PC-9 (cell line): ENCODE measurements around the gene ERBB4. TPM values are rescaled to one million over a fixed set of nuclear protein-coding genes. Genes with fewer than 3 reads are reported as not detected.

Experiments
- BruUV-seq: library from RNA; stranded (reverse); fragments of 400-500 nt; replicated peaks from 2 replicates; lab custom pipeline; 2021; lab: Mats Ljungman, UMichigan
- CTCF ChIA-PET: fragments of 300-600 bp; sonication (Branson Sonifier 250); formaldehyde crosslinking; loops from one replicate; lab custom pipeline; 2022; ENCODE audit warnings: antibody characterized with exemption; lab: Charles Lee
- POLR2A ChIA-PET: fragments of 300-600 bp; sonication (Branson Sonifier 250); formaldehyde crosslinking; loops from one replicate; lab custom pipeline; 2022; ENCODE audit warnings: antibody characterized with exemption; ENCODE audit not compliant: unreplicated experiment; lab: Charles Lee
- DNase-seq, 2 experiments: peaks; one replicate each; pipeline versions ENCODE4 v3.0.0 to v3.0.0-alpha.2; 2015 to 2022; ENCODE audit warnings: mixed read lengths in 1 of 2
- H2AFZ ChIP-seq: fragments of 200-600 bp; sonication (generic); 2 replicates; pipeline ENCODE4 v1.8.1; 2017; ENCODE audit warnings: antibody characterized with exemption
- H3F3A ChIP-seq: fragments of 200-600 bp; sonication (generic); 2 replicates; pipeline ENCODE4 v1.8.1; 2017; ENCODE audit warnings: antibody characterized with exemption, mild to moderate bottlenecking, low read depth; ENCODE audit not compliant: insufficient read depth
- H3K27ac ChIP-seq: fragments of 200-600 bp; sonication (generic); 2 replicates; pipeline ENCODE4 v1.6.1; 2016; ENCODE audit warnings: mixed run types
- H3K27me3 ChIP-seq: fragments of 200-600 bp; sonication (generic); 2 replicates; pipeline ENCODE4 v1.6.1; 2016; ENCODE audit warnings: low read depth, mixed run types; ENCODE audit not compliant: insufficient read depth
- H3K36me3 ChIP-seq: fragments of 200-600 bp; sonication (generic); 2 replicates; pipeline ENCODE4 v1.6.1; 2016; ENCODE audit warnings: low read depth, mixed run types
- H3K4me1 ChIP-seq: fragments of 200-600 bp; sonication (generic); replicated peaks from 2 replicates; pipeline ENCODE4 v1.6.1; 2016; ENCODE audit warnings: mixed run types; ENCODE audit not compliant: insufficient read depth
- H3K4me2 ChIP-seq: fragments of 200-600 bp; sonication (generic); 2 replicates; pipeline ENCODE4 v1.6.1; 2017; ENCODE audit warnings: mixed run types
- H3K4me3 ChIP-seq: fragments of 200-600 bp; sonication (generic); 2 replicates; pipeline ENCODE4 v1.6.1; 2016; ENCODE audit warnings: mixed run types
- H3K79me2 ChIP-seq: fragments of 200-600 bp; sonication (generic); 2 replicates; pipeline ENCODE4 v1.6.1; 2017; ENCODE audit warnings: low read depth, mixed run types
- H3K9me2 ChIP-seq: fragments of 200-600 bp; sonication (generic); 2 replicates; pipeline ENCODE4 v1.8.1; 2017; ENCODE audit warnings: mild to moderate bottlenecking; ENCODE audit not compliant: insufficient read depth
- H3K9me3 ChIP-seq: fragments of 200-600 bp; sonication (generic); 2 replicates; pipeline ENCODE4 v1.8.1; 2016; ENCODE audit warnings: low read depth; ENCODE audit not compliant: insufficient read depth
- H4K20me1 ChIP-seq: fragments of 200-600 bp; sonication (generic); 2 replicates; pipeline ENCODE4 v1.8.1; 2017; ENCODE audit not compliant: insufficient read depth
- EZH2 ChIP-seq: fragments of 200-600 bp; sonication (generic); IDR thresholded peaks from 2 replicates; pipeline ENCODE4 v1.8.0; 2017; ENCODE audit warnings: antibody characterized with exemption, low read depth
- intact Hi-C: fragments of 100-400 bp; cut with micrococcal nuclease; formaldehyde crosslinking; loops from one replicate; pipeline ENCODE4 v1.10.0; 2022; ENCODE audit not compliant: unreplicated experiment
- total RNA-seq: library from RNA; stranded (reverse); gene quantifications from 2 replicates; pipeline ENCODE4 v1.2.3, GENCODE V29; 2021
- TF ChIP-seq, protein P1 (sequence below): fragments of 200-600 bp; sonication (generic); conservative IDR thresholded peaks from 2 replicates; pipeline ENCODE4 v1.6.1; 2017; ENCODE audit warnings: mixed run types, antibody characterized with exemption, mild to moderate bottlenecking, moderate library complexity

Gene ERBB4
- total RNA-seq, 1 experiment from 2014 or later = not detected

DNA sequence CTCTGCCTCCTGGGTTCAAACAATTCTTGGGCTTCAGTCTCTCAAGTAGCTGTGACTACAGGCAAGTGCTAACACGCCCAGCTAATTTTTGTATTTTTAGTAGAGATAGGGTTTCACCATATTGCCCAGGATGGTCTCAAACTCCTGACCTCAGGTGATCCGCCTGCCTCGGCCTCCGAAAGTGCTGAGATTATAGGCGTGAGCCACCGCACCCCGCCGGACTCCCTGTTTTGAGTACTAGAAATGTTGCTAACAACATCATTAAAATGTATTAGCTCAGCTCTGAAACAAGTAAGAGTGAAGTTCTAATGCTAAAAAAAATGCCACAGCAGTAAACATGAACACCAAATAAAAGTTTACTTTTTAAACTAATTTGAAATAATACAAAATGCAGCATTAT lies 1044.5 kb downstream of the ERBB4 start:
- Histone ChIP-seq H3K4me1 (no peaks in the 10 kb centered on the region), H3K36me3 (no peaks in the 10 kb centered on the region), H3K4me2 (no peak overlapping the region), H2AFZ (0 out of 2 replicates have a peak overlapping the region, but pooled peaks have one; percentile 55), H3K9me3 (no peaks in the 10 kb centered on the region), H3K27ac (no peak overlapping the region), H4K20me1 (no peaks in the 10 kb centered on the region), H3F3A (no peaks in the 10 kb centered on the region), H3K4me3 (no peak overlapping the region), H3K79me2 (no peaks in the 10 kb centered on the region), H3K27me3 (no peaks in the 10 kb centered on the region), H3K9me2 (no peaks in the 10 kb centered on the region)
- no peak for DNase-seq
- intact Hi-C loops = no loop called here
- TF ChIP-seq EZH2 = no peak
- TF ChIP-seq, protein P1, sequence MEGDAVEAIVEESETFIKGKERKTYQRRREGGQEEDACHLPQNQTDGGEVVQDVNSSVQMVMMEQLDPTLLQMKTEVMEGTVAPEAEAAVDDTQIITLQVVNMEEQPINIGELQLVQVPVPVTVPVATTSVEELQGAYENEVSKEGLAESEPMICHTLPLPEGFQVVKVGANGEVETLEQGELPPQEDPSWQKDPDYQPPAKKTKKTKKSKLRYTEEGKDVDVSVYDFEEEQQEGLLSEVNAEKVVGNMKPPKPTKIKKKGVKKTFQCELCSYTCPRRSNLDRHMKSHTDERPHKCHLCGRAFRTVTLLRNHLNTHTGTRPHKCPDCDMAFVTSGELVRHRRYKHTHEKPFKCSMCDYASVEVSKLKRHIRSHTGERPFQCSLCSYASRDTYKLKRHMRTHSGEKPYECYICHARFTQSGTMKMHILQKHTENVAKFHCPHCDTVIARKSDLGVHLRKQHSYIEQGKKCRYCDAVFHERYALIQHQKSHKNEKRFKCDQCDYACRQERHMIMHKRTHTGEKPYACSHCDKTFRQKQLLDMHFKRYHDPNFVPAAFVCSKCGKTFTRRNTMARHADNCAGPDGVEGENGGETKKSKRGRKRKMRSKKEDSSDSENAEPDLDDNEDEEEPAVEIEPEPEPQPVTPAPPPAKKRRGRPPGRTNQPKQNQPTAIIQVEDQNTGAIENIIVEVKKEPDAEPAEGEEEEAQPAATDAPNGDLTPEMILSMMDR = no peak
- POLR2A ChIA-PET = no interaction called here
- no TSS peak for BruUV-seq
- CTCF ChIA-PET = no interaction called here

DNA sequence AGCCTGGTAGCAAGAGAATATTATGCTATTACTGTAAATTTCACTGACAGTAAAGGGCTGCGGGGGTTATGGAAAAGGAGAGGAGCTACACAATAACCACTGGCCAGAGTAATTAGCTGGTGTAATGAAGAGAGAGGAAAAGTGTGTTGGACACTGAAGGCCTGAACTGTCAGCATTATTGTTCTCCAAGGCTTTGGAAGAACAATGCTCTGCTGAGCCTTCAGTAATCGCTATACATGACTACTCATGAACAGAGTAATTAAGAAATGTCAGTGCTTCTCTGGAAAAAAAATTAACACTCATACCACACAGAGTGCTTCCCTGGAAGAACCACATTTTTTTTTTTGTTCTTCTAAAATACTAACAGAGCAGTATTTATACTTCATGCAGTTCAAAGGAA lies 1050.9 kb downstream of the ERBB4 start:
- no peak overlapping the region for H2AFZ ChIP-seq
- CTCF ChIA-PET = no interaction called here
- POLR2A ChIA-PET = no interaction called here
- H3K4me2 ChIP-seq = no peak overlapping the region
- no peaks in the 10 kb centered on the region for H3K79me2 ChIP-seq
- BruUV-seq = no TSS peak
- no peak overlapping the region for H3K4me3 ChIP-seq
- no peaks in the 10 kb centered on the region for H3F3A ChIP-seq
- no peaks in the 10 kb centered on the region for H3K27me3 ChIP-seq
- H3K9me3 ChIP-seq = no peaks in the 10 kb centered on the region
- H4K20me1 ChIP-seq = no peaks in the 10 kb centered on the region
- TF ChIP-seq EZH2 = no peak
- TF ChIP-seq, protein P1 = no peak
- DNase-seq = no peak
- no peaks in the 10 kb centered on the region for H3K36me3 ChIP-seq
- intact Hi-C loops = no loop called here
- no peak overlapping the region for H3K27ac ChIP-seq
- H3K9me2 ChIP-seq = no peaks in the 10 kb centered on the region
- no peaks in the 10 kb centered on the region for H3K4me1 ChIP-seq

DNA sequence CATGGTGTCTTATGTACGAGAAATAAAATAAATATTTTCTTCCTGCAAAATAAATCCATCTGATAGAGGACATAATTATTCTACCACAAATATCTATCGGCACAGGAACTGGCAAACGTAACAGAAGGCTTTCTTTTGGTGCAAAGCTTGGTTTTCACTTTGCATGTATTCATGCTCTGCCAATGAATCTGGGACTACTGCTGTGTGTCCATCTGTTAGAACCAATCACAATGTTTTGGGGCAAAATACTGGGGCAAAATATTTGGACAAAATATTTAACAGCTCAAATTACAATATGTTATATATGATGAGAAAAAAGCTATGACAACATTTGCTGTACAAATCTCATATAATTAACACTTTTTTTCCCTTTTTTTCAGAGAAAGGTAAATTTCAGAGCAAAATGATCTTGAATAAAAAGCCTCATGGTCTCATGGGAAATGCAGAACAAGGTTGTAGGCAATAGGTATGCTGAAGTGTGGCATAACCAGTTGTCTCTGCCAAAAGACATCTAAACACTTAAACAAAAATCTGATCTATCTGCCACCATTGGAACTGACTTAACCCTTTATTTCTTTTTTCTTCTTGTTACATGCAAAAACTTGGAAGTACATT lies 1059.0 kb downstream of the ERBB4 start:
- Histone ChIP-seq H3K9me3 (no peaks in the 10 kb centered on the region), H3K79me2 (no peaks in the 10 kb centered on the region), H3K4me3 (no peak overlapping the region), H3K36me3 (no peaks in the 10 kb centered on the region), H2AFZ (no peak overlapping the region), H4K20me1 (no peaks in the 10 kb centered on the region), H3K4me1 (no peaks in the 10 kb centered on the region), H3K27ac (no peak overlapping the region), H3K4me2 (no peak overlapping the region), H3F3A (no peaks in the 10 kb centered on the region), H3K9me2 (no peaks in the 10 kb centered on the region), H3K27me3 (no peaks in the 10 kb centered on the region)
- no peak for DNase-seq
- no peak for TF ChIP-seq EZH2
- TF ChIP-seq, protein P1 = no peak
- POLR2A ChIA-PET = no interaction called here
- intact Hi-C loops = no loop called here
- CTCF ChIA-PET = no interaction called here
- BruUV-seq = no TSS peak
